ENCODE results near the gene UBFD1.
"Not testable (repeated sequence)": the region's sequence is repeated elsewhere in the genome, so short reads cannot be mapped to it uniquely, and the experiment has no call there.

The UBFD1 gene

DNA sequence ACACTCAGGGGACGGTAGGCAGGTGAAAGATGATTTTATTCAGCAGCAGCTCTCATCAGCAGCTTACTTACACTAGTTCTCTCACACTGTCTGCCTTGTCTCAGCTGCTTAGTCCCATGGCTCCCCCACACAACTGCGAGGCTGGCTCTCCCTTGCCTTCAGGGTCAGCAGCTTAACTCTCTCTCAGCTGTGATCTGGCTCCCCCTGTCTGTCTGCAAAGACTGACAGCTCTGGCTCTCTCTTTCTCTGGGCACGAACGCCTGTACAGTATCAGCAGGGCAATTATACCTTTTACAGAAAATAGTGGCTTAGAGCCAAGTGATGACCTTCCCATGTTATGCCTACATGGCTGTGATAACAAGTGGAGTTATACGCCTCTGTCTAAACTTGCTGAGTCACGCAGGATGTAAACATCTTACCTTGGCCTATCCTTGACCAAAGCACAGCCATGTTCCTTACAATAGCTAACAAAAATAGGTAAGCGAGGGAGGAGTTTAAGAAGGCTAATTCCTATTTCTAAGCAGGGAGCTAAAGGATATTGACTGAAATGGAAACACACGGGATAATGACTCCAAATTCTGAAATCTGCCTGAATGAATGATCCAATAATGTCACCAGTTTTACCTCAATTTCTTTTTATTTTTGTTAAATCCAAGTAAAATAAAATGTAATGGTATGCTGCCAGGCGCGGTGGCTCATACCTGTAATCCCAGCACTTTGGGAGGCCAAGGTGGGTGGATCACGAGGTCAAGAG is 39.7 kb downstream of the UBFD1 start:
- ATAC-seq (peak; percentile 33), DNase-seq (peak; percentile 40 to 41)
- H3K27me3 Mint-ChIP-seq = no peaks in the 10 kb centered on the region
- no peaks in the 10 kb centered on the region for H3K9me3 Mint-ChIP-seq
- H3K4me3 Mint-ChIP-seq = peak overlapping the region; percentile 38 to 61
- peaks cover 42% of the 10 kb centered on the region for H3K4me1 Mint-ChIP-seq
- H3K27ac Mint-ChIP-seq = peak overlapping the region in 1 of 2 donors; percentile 13

GRCh38 chr16:23607726-23608125 is 50.2 kb downstream of the UBFD1 start:
- ATAC-seq = no peak

GRCh38 chr16:23608194-23608593 is 50.7 kb downstream of the UBFD1 start:
- ATAC-seq = no peak
- Mint-ChIP-seq H3K4me3 (no peak overlapping the region), H3K27me3 (no peaks in the 10 kb centered on the region), H3K4me1 (no peaks in the 10 kb centered on the region), H3K27ac (no peak overlapping the region), H3K9me3 (no peaks in the 10 kb centered on the region)
- no peak for DNase-seq

More at GRCh38 chr16:23607726-23608125, 50.2 kb downstream of the UBFD1 start:
- no peak overlapping the region for H3K27ac Mint-ChIP-seq
- no peaks in the 10 kb centered on the region for H3K4me1 Mint-ChIP-seq
- H3K4me3 Mint-ChIP-seq = no peak overlapping the region
- no peaks in the 10 kb centered on the region for H3K9me3 Mint-ChIP-seq
- H3K27me3 Mint-ChIP-seq = no peaks in the 10 kb centered on the region
- DNase-seq = no peak

DNA sequence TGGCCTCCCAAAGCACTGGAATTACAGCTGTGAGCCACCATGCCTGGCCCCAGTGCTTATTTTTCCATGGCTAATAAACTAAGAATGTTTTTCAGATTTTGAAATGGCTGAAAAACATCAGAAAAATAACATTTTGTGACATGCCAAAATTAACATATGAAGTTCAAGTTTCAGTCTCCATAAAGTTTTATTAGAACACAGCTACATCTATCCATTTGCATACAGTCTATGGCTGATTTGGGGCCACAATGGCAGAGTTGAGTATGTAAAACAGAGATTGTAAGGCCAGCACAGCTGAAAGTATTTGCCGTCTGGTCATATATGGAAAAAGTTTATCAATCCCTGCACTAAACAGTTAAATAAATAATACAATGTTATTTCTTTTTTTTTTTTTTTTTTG is 52.4 kb downstream of the UBFD1 start:
- DNase-seq = no peak
- no peak overlapping the region for H3K4me3 Mint-ChIP-seq
- no peaks in the 10 kb centered on the region for H3K27me3 Mint-ChIP-seq
- H3K9me3 Mint-ChIP-seq = no peaks in the 10 kb centered on the region
- H3K4me1 Mint-ChIP-seq = no peaks in the 10 kb centered on the region
- no peak for ATAC-seq
- no peak overlapping the region for H3K27ac Mint-ChIP-seq

GRCh38 chr16:23610905-23611304 is 53.4 kb downstream of the UBFD1 start:
- not testable (repeated sequence) for H3K27me3 Mint-ChIP-seq, ATAC-seq, DNase-seq

GRCh38 chr16:23611936-23612335 is 54.4 kb downstream of the UBFD1 start:
- Mint-ChIP-seq H3K27ac (peak overlapping the region in 1 of 2 donors; percentile 27), H3K9me3 (no peaks in the 10 kb centered on the region), H3K27me3 (no peaks in the 10 kb centered on the region), H3K4me1 (no peaks in the 10 kb centered on the region), H3K4me3 (no peak overlapping the region)
- ATAC-seq (no peak), DNase-seq (no peak)

More at GRCh38 chr16:23610905-23611304, 53.4 kb downstream of the UBFD1 start:
- not testable (repeated sequence) for H3K27ac Mint-ChIP-seq, H3K4me3 Mint-ChIP-seq, H3K4me1 Mint-ChIP-seq, H3K9me3 Mint-ChIP-seq

DNA sequence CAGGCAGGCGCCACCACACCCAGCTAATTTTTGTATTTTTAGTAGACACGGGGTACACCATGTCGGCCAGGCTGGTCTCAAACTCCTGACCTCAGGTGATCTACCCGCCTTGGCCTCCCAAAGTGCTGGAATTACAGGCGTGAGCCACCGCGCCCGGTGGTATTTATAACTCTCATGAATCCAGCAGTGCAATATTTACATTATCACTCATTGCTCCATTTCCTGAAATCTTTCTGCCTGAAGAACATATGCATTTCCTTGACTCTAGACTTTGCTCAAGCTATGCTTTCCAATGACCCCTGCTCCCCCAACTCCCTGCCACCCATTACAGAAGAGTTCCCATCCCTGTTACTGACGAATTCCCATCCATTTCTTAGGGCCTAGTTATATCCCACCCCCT is 58.3 kb downstream of the UBFD1 start:
- no peak overlapping the region for H3K27ac Mint-ChIP-seq
- H3K4me3 Mint-ChIP-seq = no peak overlapping the region
- DNase-seq (no peak), ATAC-seq (no peak)
- no peaks in the 10 kb centered on the region for H3K27me3 Mint-ChIP-seq
- no peaks in the 10 kb centered on the region for H3K4me1 Mint-ChIP-seq
- H3K9me3 Mint-ChIP-seq = no peaks in the 10 kb centered on the region
